Activated T-helper 2 cell treated with anti-CD3 and anti-CD28 coated beads, Interferon-gamma antibody, Interleukin-2, Interleukin-4, amounts not matched to agents 10 μg/mL and 5 μg/mL and 100 μg/mL, durations not matched to agents 14 hours and 24 hours and 36 hours (primary cell): ENCODE results near the gene RPS6KA2. TPM values are rescaled to one million over a fixed set of nuclear protein-coding genes. Genes with fewer than 3 reads are reported as not detected.
A peak's percentile ranks its signal among the peaks of the same experiment; 100 is the strongest.
"Not testable (repeated sequence)": the region's sequence is repeated elsewhere in the genome, so short reads cannot be mapped to it uniquely, and the experiment has no call there.

ENCODE experiments used
- DNase-seq: peaks from one replicate; pipeline ENCODE4 v3.0.0; 2021; ENCODE audit warnings: low spot score
- H3K27ac Mint-ChIP-seq: one replicate; pipeline ENCODE4 v1.8.0; 2021; ENCODE audit warnings: mixed read lengths
- H3K27me3 Mint-ChIP-seq: one replicate; pipeline ENCODE4 v1.8.0; 2021; ENCODE audit warnings: low read depth, mixed read lengths
- H3K36me3 Mint-ChIP-seq: one replicate; pipeline ENCODE4 v1.8.0; 2021; ENCODE audit warnings: low read depth, mixed read lengths
- H3K4me1 Mint-ChIP-seq: one replicate; pipeline ENCODE4 v1.8.0; 2021; ENCODE audit warnings: low read depth, mixed read lengths
- H3K4me3 Mint-ChIP-seq: one replicate; pipeline ENCODE4 v1.8.0; 2021; ENCODE audit warnings: low read depth, mild to moderate bottlenecking, moderate library complexity, mixed read lengths
- H3K9me3 Mint-ChIP-seq: one replicate; pipeline ENCODE4 v1.8.0; 2021; ENCODE audit warnings: mixed read lengths
- intact Hi-C: fragments of 100-400 bp; cut with micrococcal nuclease; formaldehyde crosslinking; loops from one replicate; pipeline ENCODE4 v1.15.1; 2023
- total RNA-seq: library from RNA; stranded (reverse); gene quantifications from 2 replicates; pipeline ENCODE4 v1.2.3, GENCODE V29; 2022

The RPS6KA2 gene
- total RNA-seq, 1 donor from 2014 or later = 2.1 TPM

DNA sequence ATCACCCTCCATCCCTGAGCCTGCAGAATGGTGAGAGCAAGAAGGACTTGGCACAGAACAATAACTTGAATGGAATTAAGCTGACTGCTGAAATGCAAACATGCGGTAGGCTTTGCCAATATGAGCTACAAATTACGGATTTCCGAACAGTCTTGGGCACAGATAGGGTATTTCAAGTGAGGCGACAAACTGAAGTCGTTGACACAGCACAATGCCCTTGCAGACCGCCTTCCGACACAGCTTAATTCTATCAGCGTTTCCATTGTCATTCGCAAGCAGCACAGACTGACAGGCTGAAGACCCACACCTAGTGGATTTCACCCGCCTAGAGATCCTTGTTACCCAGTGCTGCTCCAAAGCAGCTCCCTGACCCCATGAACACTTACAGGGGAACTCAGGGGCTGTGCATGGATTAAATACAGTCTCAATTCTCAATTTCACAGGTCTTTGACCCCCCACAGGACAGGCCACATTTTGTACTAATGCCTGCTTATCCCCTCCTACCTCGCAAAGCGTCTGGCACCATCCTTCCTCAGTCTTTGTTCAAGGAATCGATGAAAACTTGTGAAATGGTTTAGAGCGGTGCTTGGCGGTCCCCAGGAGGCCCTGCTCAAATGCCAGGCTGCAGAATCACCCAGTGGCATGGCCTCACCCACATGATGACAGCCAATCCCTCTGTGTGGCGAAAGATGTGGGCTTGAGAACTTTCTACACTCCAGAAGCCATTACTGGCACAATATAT lies 75.1 kb downstream of the RPS6KA2 start:
- Mint-ChIP-seq H3K4me1 (peaks cover 3% of the 10 kb centered on the region), H3K9me3 (no peaks in the 10 kb centered on the region), H3K4me3 (no peak overlapping the region), H3K27me3 (peaks cover 5% of the 10 kb centered on the region), H3K27ac (no peak overlapping the region), H3K36me3 (no peaks in the 10 kb centered on the region)
- intact Hi-C loops = no loop called here
- DNase-seq = no peak

DNA sequence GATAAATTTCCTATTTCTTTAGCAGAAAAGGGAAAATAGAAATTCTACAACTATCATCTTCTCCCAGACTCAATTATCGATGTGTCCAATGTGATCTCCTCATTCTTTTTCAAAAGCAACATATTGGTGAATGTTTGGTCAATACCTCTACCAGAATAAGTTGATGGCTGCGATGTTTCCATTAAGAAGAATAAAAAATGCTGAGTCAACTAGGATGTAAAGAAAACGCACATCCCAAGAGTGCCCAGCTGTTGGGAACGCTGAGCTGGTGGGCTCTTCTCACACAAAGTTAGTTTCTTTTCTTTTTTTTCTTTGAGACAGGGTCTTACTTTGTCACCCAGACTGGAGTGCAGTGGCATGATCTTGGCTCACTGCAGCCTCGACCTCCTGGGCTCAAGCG lies 80.4 kb downstream of the RPS6KA2 start:
- H3K9me3 Mint-ChIP-seq = no peaks in the 10 kb centered on the region
- H3K36me3 Mint-ChIP-seq = no peaks in the 10 kb centered on the region
- no peak for DNase-seq
- H3K27ac Mint-ChIP-seq = no peak overlapping the region
- intact Hi-C loops = no loop called here
- H3K4me3 Mint-ChIP-seq = no peak overlapping the region
- peaks cover 6% of the 10 kb centered on the region for H3K4me1 Mint-ChIP-seq
- peaks cover 2% of the 10 kb centered on the region for H3K27me3 Mint-ChIP-seq

DNA sequence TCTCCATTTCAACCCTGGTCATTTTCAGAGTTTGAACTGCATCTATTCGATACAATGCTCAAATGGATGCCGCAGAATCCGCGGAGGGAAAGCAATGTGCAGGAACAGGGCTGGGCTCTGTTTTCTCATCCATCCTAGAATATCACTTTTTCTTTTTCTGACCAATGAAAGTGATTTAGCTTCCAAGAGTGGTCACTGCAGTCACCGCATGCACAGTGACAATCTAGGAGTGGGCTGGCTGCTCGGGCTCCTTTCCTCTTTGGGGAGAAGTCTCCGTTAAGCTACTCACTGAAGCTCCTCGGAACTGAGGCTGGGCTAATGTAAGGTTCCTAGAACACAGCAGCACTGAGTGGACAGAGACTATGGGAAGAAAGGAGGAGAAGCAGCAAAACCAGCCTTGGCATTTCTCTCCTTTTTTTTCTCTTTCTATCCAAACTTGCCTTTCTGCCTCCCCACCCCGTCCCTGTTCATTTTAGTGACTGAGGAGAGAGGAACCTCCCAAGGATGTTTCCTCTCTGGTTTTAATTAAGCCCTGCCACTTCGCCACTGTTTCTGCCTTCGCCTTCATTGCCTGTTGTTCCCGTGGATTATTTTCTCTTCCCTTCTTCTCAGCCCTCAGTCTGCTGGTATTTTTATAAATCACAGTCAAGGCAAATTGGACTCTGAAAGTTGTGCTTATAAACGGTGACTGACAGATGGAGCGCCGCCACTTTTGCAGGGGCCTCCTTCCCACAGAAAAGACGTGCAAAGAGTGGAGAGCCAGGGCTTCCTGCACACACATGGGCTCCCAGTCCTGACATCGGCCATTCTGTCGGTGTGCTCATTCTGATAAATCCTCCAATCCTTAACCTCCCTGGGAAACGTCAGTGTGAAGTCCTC lies 81.7 kb downstream of the RPS6KA2 start:
- Mint-ChIP-seq H3K27ac (no peak overlapping the region), H3K36me3 (no peaks in the 10 kb centered on the region), H3K9me3 (no peaks in the 10 kb centered on the region), H3K27me3 (peaks cover 2% of the 10 kb centered on the region), H3K4me3 (no peak overlapping the region), H3K4me1 (peaks cover 18% of the 10 kb centered on the region)
- intact Hi-C loops = no loop called here
- no peak for DNase-seq

DNA sequence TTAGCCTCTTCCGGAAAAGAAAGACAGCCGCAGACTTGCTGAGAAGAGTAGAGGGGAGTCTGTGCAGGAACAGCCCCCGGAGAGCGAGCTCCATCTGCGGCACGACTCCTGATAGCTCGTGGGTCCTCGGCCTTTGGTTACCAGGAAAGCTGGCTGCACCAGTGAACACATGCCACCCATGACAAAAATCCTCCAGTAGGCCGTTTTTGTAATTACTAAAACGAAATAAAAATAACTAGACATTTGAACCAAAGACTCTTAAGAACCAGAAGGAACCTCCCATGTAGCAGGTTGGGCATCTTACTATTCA lies 82.8 kb downstream of the RPS6KA2 start:
- H3K36me3 Mint-ChIP-seq = no peaks in the 10 kb centered on the region
- H3K27ac Mint-ChIP-seq = no peak overlapping the region
- intact Hi-C loops = loop anchor here (5.0 kb wide), 1 partner anchor 83 kb away; the partner anchor contains the start of gene RPS6KA2

DNA sequence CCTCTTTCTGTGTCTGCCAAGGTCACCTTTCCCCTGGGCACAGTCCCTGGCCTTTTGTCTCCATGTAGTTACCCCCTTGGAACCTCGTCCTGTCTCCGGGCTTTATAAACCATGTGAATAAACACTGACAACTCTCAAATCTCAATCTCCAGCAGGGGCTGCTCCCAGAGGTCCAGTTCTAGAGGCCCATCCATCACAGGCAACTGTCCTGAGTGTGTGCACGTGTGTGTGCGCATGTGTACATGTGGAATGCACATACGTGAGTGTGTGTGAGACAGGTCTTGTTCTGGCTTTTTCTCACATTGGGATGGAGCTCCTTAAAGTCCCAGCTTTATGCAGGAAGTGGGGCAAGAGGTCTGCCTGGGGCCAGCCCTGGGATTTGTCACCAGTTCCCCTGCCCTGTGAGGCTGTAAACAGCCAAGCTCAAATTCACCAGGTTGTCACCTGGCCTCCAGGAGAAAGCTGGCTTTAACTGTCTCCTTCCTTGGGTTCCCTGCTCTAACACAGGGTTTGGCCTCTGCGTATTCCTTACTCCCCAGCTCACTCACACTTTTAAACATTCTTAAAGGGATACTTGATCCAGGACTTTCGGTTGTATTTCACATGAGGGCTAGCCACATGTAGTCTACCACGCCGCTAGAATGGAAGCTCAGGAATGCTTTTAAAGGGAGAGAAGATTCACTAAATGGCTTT lies 83.3 kb downstream of the RPS6KA2 start:
- intact Hi-C loops = loop anchor here (5.0 kb wide), 1 partner anchor 84 kb away; the partner anchor contains the start of gene RPS6KA2
- Mint-ChIP-seq H3K4me3 (no peak overlapping the region), H3K36me3 (no peaks in the 10 kb centered on the region), H3K4me1 (peaks cover 19% of the 10 kb centered on the region), H3K27me3 (peaks cover under 1% of the 10 kb centered on the region), H3K27ac (no peak overlapping the region), H3K9me3 (no peaks in the 10 kb centered on the region)
- no peak for DNase-seq

More for the DNA sequence above, 82.8 kb downstream of the RPS6KA2 start:
- Mint-ChIP-seq H3K9me3 (no peaks in the 10 kb centered on the region), H3K27me3 (peaks cover 2% of the 10 kb centered on the region), H3K4me3 (no peak overlapping the region), H3K4me1 (peaks cover 19% of the 10 kb centered on the region)
- no peak for DNase-seq

DNA sequence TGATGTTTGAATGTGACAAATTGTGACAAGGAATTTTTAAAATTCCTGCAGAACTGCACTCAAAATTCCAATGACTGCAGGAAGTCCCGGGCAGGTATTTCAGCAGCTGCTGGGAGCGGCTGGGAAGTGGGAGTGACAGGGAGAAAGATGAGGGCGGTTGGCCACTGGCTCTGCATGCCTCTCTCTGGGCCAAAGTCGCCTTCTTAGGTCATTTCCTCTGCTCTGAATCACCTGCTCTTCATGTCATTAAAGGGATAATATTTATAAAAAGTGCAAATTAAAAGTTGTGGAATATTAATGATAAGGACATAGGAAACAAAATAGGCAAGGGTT lies 84.5 kb downstream of the RPS6KA2 start:
- Mint-ChIP-seq H3K27me3 (no peaks in the 10 kb centered on the region), H3K4me1 (peaks cover 19% of the 10 kb centered on the region), H3K4me3 (no peak overlapping the region), H3K27ac (peak overlapping the region; percentile 40), H3K36me3 (no peaks in the 10 kb centered on the region), H3K9me3 (no peaks in the 10 kb centered on the region)
- intact Hi-C loops = loop anchor here (5.0 kb wide), 1 partner anchor 85 kb away; the partner anchor contains the start of gene RPS6KA2
- no peak for DNase-seq

DNA sequence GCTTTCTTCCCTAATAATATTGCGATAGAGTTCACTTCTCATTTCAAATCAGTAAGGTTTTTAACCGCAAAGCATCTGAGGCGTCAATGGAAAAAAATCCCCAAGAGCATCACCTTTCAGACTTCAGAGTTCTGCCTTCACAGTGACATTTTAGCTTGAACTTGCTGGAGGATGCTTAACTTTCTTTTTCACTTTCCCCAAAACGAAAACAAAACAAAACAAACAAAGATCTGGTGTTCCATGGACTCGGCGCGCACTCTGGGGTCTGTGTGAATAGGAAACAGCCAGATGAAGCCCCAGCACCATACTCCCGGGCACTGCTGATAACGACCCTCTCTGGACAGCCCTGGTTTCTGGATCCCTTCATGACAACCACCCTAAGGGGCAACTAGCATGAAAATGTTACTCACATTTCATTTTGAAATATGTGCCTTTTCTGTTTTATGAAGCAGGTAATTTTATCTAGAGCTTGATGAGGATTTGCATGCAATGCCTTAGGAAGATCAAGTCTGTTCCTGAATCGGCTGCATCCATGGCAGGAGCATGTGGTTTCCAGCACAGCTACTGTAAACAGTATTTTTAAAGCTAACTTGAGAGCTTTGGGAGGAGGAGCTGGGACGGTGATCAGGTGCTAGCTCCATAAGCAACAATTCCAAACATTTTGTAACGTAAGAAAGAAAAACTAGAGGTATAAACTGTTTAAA lies 85.0 kb downstream of the RPS6KA2 start:
- Mint-ChIP-seq H3K27me3 (no peaks in the 10 kb centered on the region), H3K36me3 (no peaks in the 10 kb centered on the region), H3K4me3 (peak overlapping the region; percentile 60), H3K9me3 (no peaks in the 10 kb centered on the region), H3K27ac (peak overlapping the region; percentile 77), H3K4me1 (peaks cover 19% of the 10 kb centered on the region)
- no peak for DNase-seq
- intact Hi-C loops = loop anchor here (5.0 kb wide), 1 partner anchor 85 kb away; the partner anchor contains the start of gene RPS6KA2

DNA sequence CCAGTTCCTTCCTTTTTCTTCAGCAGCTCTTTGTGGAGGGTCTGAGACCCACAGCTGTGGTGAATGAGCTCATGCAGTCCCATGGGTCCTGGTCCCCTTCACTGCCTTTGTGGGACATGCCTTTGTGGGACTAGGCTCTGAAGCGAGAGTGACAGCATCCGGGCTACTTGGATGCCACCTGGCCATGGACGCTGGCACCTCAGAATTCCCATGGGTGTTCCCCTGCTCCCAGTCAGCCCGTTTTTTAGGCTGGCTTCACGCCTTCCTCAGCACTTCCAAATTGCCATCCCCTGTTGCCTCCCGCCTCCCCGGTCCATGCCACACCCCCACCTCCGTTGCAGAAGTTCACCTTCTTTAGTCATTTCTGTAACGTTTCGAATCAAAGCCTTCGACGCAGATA lies 85.7 kb downstream of the RPS6KA2 start:
- Mint-ChIP-seq H3K27me3 (no peaks in the 10 kb centered on the region), H3K27ac (peak overlapping the region; percentile 77), H3K4me1 (peaks cover 19% of the 10 kb centered on the region), H3K4me3 (peak overlapping the region; percentile 60), H3K9me3 (no peaks in the 10 kb centered on the region), H3K36me3 (no peaks in the 10 kb centered on the region)
- DNase-seq = no peak
- intact Hi-C loops = loop anchor here (5.0 kb wide), 1 partner anchor 86 kb away; the partner anchor contains the start of gene RPS6KA2

DNA sequence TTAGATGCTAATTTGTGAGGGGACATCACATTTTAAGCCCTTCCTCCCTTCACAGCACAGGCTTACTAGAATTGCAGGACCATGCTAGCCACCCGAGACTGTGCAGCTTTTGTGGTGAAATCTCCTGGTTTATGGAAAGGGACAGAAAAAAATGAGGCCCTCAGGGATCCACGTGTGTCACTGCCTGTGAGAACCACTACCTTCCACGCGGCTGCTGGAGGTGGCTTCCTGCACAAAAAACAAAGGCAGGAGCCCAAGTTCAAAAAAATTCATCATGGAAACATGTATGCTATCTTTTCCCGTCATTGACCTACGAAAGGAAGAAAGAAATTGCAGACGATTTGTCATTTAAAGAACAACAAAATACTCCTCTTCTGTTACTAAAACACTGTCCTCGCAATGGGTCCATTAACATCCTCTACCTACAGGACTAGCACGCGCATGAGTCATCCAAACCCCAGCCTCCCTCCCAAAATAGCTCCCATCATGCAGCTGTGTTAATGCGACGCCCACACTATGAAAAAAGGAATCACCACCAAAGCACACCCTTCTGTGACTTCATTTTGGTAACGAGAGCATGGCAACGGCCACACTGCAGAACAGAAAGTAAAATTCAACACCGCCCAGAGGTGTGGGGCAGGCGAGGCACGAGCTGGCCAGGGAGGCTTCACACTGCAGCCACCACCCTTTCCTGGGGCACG lies 86.3 kb downstream of the RPS6KA2 start:
- Mint-ChIP-seq H3K27ac (peak overlapping the region; percentile 77), H3K4me3 (peak overlapping the region; percentile 60), H3K27me3 (no peaks in the 10 kb centered on the region), H3K36me3 (no peaks in the 10 kb centered on the region), H3K4me1 (peaks cover 19% of the 10 kb centered on the region), H3K9me3 (no peaks in the 10 kb centered on the region)
- DNase-seq = peak; percentile 47
- intact Hi-C loops = loop anchor here (5.0 kb wide), 1 partner anchor 87 kb away; the partner anchor contains the start of gene RPS6KA2

DNA sequence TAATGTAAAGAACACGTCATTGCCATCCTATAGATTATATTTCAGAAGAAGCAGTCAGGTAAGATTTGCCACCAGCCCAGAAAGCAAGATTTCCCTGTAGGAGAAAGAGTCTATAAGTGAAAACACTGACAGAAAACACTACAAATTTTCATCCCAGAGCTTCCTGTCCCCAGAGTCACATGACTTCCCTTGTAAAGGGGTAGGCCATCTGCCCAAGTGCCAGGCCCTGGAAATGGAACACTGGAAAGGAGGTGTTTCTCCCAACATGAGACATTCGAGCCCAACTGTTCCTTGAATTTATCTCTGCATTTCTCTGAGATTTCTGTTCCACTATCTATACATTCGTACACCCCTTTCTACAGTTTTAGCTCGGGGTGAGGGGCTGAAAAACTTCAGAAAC lies 87.5 kb downstream of the RPS6KA2 start:
- Mint-ChIP-seq H3K9me3 (no peaks in the 10 kb centered on the region), H3K4me3 (no peak overlapping the region), H3K27me3 (no peaks in the 10 kb centered on the region), H3K27ac (no peak overlapping the region), H3K4me1 (peaks cover 19% of the 10 kb centered on the region), H3K36me3 (no peaks in the 10 kb centered on the region)
- intact Hi-C loops = no loop called here
- DNase-seq = no peak

DNA sequence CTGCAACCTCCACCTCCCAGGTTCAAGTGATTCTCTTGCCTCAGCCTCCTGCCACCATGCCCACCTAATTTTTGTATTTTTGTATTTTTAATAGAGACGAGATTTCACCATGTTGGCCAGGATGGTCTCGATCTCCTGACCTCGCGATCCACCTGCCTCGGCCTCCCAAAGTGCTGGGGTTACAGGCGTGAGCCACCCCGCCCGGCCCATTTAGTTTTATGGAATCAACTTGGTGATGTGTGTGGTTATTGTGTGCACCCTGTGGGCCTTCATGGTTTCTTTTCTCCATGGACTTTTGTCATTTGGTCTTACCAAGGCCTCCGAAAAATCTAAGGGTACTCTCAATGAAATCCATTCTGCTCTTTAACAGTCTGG lies 88.1 kb downstream of the RPS6KA2 start:
- H3K27ac Mint-ChIP-seq, intact Hi-C loops, H3K9me3 Mint-ChIP-seq, DNase-seq, H3K36me3 Mint-ChIP-seq, H3K27me3 Mint-ChIP-seq, H3K4me3 Mint-ChIP-seq: not testable (repeated sequence)
- peaks cover 19% of the 10 kb centered on the region for H3K4me1 Mint-ChIP-seq
